GM10266 (cell line): ENCODE data around the gene THBD.

Source experiments
- DNase-seq: peaks from one replicate; pipeline ENCODE4 v3.0.0; 2012; ENCODE audit errors: extremely low spot score
- CTCF ChIP-seq: IDR thresholded peaks from 2 replicates; pipeline ENCODE4 v1.5.1; 2012; ENCODE audit warnings: mild to moderate bottlenecking, low read depth; ENCODE audit not compliant: control insufficient read depth, insufficient read depth; ENCODE audit errors: missing control alignments

The THBD gene

DNA sequence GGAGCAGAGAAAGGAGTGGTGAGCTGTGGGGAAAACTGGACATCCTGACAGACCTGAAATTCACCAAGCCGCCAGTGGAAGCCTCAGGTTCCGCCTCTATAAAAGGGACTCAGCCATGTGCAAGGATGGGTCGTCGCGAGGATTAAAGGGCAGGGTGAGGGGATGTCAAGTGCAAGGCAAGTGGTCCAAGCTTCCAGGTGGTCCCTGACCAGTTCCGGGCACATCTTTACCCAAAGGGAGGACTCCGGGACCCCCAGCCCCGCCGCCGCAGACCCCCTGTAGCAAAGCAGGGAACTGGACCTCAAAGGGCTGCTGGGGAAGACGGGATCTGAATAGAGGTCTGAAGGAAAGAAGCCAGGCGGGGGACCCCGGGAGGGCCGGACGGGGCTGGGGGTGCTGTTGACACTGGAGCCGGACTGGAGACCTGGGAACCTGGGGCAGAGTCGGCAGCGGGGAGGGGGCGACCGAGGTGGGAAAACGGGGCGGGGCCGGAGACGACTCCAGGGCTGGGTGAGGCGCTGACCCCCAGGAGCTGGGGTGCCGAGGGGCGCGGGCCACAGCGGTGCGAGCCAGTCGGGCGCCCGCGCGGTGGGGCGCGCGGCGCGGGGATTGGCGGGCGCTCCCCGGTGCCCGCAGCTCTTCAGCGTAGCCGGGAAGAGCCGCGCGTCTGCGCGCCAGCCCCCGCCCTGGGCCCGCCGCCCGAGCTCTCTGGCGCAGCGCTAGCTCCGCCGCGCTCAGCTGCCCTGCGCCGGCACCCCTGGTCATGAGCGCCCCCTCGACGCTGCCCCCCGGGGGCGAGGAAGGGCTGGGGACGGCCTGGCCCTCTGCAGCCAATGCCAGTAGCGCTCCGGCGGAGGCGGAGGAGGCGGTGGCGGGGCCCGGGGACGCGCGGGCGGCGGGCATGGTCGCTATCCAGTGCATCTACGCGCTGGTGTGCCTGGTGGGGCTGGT lies 14.5 kb downstream of the THBD start, which contains the start of gene SSTR4:
Gene SSTR4, plus strand, starts transcription at position 592 of the 951 bp plus-strand sequence. Its CDS starts 172 bp downstream, at position 764.
- TF ChIP-seq CTCF = no peak
- DNase-seq = no peak

- DNase-seq = no peak
- no peak for TF ChIP-seq CTCF
Measured at GRCh38 chr20:23033918-23034317, 15.6 kb downstream of the THBD start.

- no peak for DNase-seq
- no peak for TF ChIP-seq CTCF
Measured at GRCh38 chr20:23032750-23033078, 16.8 kb downstream of the THBD start.

- no peak for TF ChIP-seq CTCF
- no peak for DNase-seq
Measured at GRCh38 chr20:23032056-23032749, 17.3 kb downstream of the THBD start.

GRCh38 chr20:23031346-23031745 lies 18.1 kb downstream of the THBD start:
- no peak for DNase-seq
- TF ChIP-seq CTCF = no peak

DNA sequence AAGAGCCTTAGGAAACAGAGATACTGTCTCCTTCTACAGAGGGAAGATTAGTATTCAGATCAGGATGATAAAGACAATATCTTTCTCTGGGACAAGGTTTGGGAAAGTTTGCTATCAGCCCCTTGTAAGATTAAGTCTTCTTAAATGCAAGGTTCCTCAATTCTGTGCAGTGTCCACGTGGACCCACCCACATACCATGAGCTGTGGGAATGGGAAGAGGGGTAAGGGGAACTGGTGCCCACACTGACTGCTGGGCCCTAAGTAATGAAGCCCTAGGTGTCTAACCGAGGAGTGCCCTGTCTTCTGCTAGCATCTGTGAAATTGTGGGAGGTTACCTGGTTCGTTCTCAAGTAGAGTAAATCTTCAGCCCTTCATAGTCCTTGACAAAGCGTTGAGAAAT lies 20.1 kb downstream of the THBD start:
- no peak for DNase-seq
- no peak for TF ChIP-seq CTCF

DNA sequence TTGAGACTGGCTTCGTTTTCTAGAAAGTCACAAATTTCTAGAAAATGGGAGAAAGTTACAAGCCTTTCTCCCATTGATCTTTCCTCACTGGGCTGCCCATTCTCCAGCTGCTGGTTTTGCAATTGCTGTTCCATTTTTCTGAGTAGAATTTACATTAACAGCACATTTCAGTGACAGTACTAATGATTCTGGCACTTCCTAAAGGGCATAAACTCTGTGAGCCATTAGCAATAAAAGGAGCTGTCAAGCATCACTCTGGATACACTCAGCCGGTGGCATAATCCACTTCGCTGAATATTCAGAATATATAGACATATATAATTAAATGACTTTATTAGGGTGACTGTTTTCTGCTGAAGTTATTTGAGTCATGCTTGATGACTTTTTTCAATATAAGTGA lies 21.1 kb downstream of the THBD start:
- no peak for DNase-seq
- TF ChIP-seq CTCF = no peak
